H9 (cell line): Measurements from ENCODE around the gene CPXM2. TPM values are rescaled to one million over a fixed set of nuclear protein-coding genes. Genes with fewer than 3 reads are reported as not detected.

ENCODE experiments used
- DNase-seq: peaks from one replicate; pipeline ENCODE4 v3.0.0-alpha.2; 2017
- H2AFZ ChIP-seq: one replicate; pipeline ENCODE4 v1.6.1; 2013; ENCODE audit warnings: mild to moderate bottlenecking, low read length, control low read depth, moderate library complexity
- H2AK5ac ChIP-seq: 2 replicates; pipeline ENCODE4 v1.6.1; 2013; ENCODE audit warnings: low read length, control low read depth, mixed read lengths; ENCODE audit not compliant: insufficient read length
- H2BK120ac ChIP-seq: one replicate; pipeline ENCODE4 v1.6.1; 2013; ENCODE audit warnings: low read depth, mild to moderate bottlenecking, low read length, control low read depth, inconsistent platforms; ENCODE audit not compliant: poor library complexity, severe bottlenecking
- H2BK12ac ChIP-seq: 2 replicates; pipeline ENCODE4 v1.6.1; 2013; ENCODE audit warnings: low read length, control low read depth, mixed read lengths, low read depth; ENCODE audit not compliant: insufficient read length
- H2BK15ac ChIP-seq: 2 replicates; pipeline ENCODE4 v1.6.1; 2013; ENCODE audit warnings: low read depth, low read length, control low read depth
- H2BK20ac ChIP-seq: one replicate; pipeline ENCODE4 v1.6.1; 2013; ENCODE audit warnings: low read depth, mild to moderate bottlenecking, low read length, control low read depth, inconsistent platforms; ENCODE audit not compliant: poor library complexity, severe bottlenecking
- H2BK5ac ChIP-seq: 2 replicates; pipeline ENCODE4 v1.6.1; 2013; ENCODE audit warnings: low read length, control low read depth, mixed read lengths; ENCODE audit not compliant: insufficient read length
- H3K14ac ChIP-seq: 2 replicates; pipeline ENCODE4 v1.6.1; 2013; ENCODE audit warnings: low read length, control low read depth; ENCODE audit not compliant: insufficient read depth
- H3K18ac ChIP-seq: 2 replicates; pipeline ENCODE4 v1.6.1; 2013; ENCODE audit warnings: low read depth, mild to moderate bottlenecking, mixed read lengths, low read length, control low read depth; ENCODE audit not compliant: insufficient read length
- H3K23ac ChIP-seq: 2 replicates; pipeline ENCODE4 v1.6.1; 2013; ENCODE audit warnings: low read length, control low read depth, mixed read lengths, low read depth; ENCODE audit not compliant: insufficient read length
- H3K23me2 ChIP-seq: 2 replicates; pipeline ENCODE4 v1.6.1; 2013; ENCODE audit warnings: low read depth, mild to moderate bottlenecking, mixed read lengths, low read length, control low read depth; ENCODE audit not compliant: insufficient read length, poor library complexity, severe bottlenecking
- H3K27ac ChIP-seq: 2 replicates; pipeline ENCODE4 v1.5.1; 2013; ENCODE audit warnings: low read length, control low read depth, mixed read lengths, low read depth; ENCODE audit not compliant: insufficient read length
- H3K27me3 ChIP-seq: 2 replicates; pipeline ENCODE4 v1.6.1; 2013; ENCODE audit warnings: low read length, control low read depth, inconsistent platforms; ENCODE audit not compliant: insufficient read depth
- H3K4ac ChIP-seq: 2 replicates; pipeline ENCODE4 v1.6.1; 2013; ENCODE audit warnings: low read depth, mild to moderate bottlenecking, control low read depth, inconsistent platforms, low read length, moderate library complexity
- H3K4me1 ChIP-seq: 2 replicates; pipeline ENCODE4 v1.6.1; 2013; ENCODE audit warnings: low read length, control low read depth, inconsistent platforms; ENCODE audit not compliant: insufficient read depth
- H3K4me2 ChIP-seq: 2 replicates; pipeline ENCODE4 v1.6.1; 2013; ENCODE audit warnings: low read length, control low read depth, mixed read lengths; ENCODE audit not compliant: insufficient read length, insufficient read depth
- H3K56ac ChIP-seq: 2 replicates; pipeline ENCODE4 v1.6.1; 2013; ENCODE audit warnings: low read depth, mild to moderate bottlenecking, mixed read lengths, low read length, control low read depth; ENCODE audit not compliant: insufficient read length
- H3K79me1 ChIP-seq: 2 replicates; pipeline ENCODE4 v1.6.1; 2013; ENCODE audit warnings: low read depth, mild to moderate bottlenecking, moderate library complexity, low read length, control low read depth, inconsistent platforms; ENCODE audit not compliant: insufficient read depth, poor library complexity, severe bottlenecking
- H3K79me2 ChIP-seq: 2 replicates; pipeline ENCODE4 v1.6.1; 2013; ENCODE audit warnings: low read length, control low read depth, inconsistent platforms; ENCODE audit not compliant: insufficient read depth
- H3K9ac ChIP-seq: 2 replicates; pipeline ENCODE4 v1.6.1; 2013; ENCODE audit warnings: low read length, control low read depth, mixed read lengths; ENCODE audit not compliant: insufficient read length; ENCODE audit errors: extremely low read depth
- H3K9me3 ChIP-seq: one replicate; pipeline ENCODE4 v1.6.1; 2013; ENCODE audit warnings: low read depth, low read length, inconsistent platforms; ENCODE audit not compliant: control insufficient read depth
- H3T11ph ChIP-seq: one replicate; pipeline ENCODE4 v1.6.1; 2013; ENCODE audit warnings: mild to moderate bottlenecking, low read length, control low read depth, inconsistent platforms
- H4K20me1 ChIP-seq: one replicate; pipeline ENCODE4 v1.6.1; 2013; ENCODE audit not compliant: control insufficient read depth, insufficient read length, insufficient read depth
- H4K5ac ChIP-seq: 2 replicates; pipeline ENCODE4 v1.6.1; 2013; ENCODE audit warnings: low read depth, mild to moderate bottlenecking, mixed read lengths, low read length, control low read depth; ENCODE audit not compliant: insufficient read length
- H4K8ac ChIP-seq: replicated peaks from 2 replicates; pipeline ENCODE4 v1.6.1; 2013; ENCODE audit warnings: low read length, control low read depth, mixed read lengths, low read depth; ENCODE audit not compliant: insufficient read length
- H4K91ac ChIP-seq: 2 replicates; pipeline ENCODE4 v1.6.1; 2013; ENCODE audit warnings: low read depth, mild to moderate bottlenecking, moderate library complexity, mixed read lengths, low read length, control low read depth; ENCODE audit not compliant: insufficient read length
- H3K27ac Mint-ChIP-seq, 3 experiments: 2 replicates in 2 of 3; 3 replicates in 1 of 3; pipeline ENCODE4 v1.8.0; 2020 to 2021; ENCODE audit warnings: mixed read lengths in 3 of 3, mild to moderate bottlenecking in 1 of 3, moderate library complexity in 1 of 3
- H3K27me3 Mint-ChIP-seq: 2 replicates; pipeline ENCODE4 v1.8.0; 2021; ENCODE audit warnings: low read depth, mild to moderate bottlenecking, moderate library complexity, mixed read lengths
- H3K36me3 Mint-ChIP-seq, 3 experiments: 2 replicates in 2 of 3; 3 replicates in 1 of 3; pipeline ENCODE4 v1.8.0; 2020 to 2021; ENCODE audit warnings: low read depth in 3 of 3, mixed read lengths in 3 of 3; ENCODE audit not compliant: insufficient read depth in 1 of 3
- H3K4me1 Mint-ChIP-seq, 2 experiments: 2 replicates each; pipeline ENCODE4 v1.8.0; 2020; ENCODE audit warnings: mixed read lengths in 2 of 2
- H3K4me3 Mint-ChIP-seq, 2 experiments: 2 replicates in 1 of 2; 3 replicates in 1 of 2; pipeline ENCODE4 v1.8.0; 2020 to 2021; ENCODE audit warnings: mild to moderate bottlenecking in 2 of 2, mixed read lengths in 2 of 2, moderate library complexity in 1 of 2
- H3K9me3 Mint-ChIP-seq, 2 experiments: 2 replicates in 1 of 2; 3 replicates in 1 of 2; pipeline ENCODE4 v1.8.0; 2020; ENCODE audit warnings: mild to moderate bottlenecking in 2 of 2, mixed read lengths in 2 of 2, moderate library complexity in 1 of 2
- CTCF ChIP-seq: fragments of 200-600 bp; sonication (generic); conservative IDR thresholded peaks from 3 replicates; pipeline ENCODE4 v1.8.0; 2021; ENCODE audit warnings: antibody characterized with exemption, mild to moderate bottlenecking
- WGBS: extraction: QIAGEN DNeasy Blood & Tissue Kit; methylation state at CpG from one replicate; pipeline ENCODE4 v1.1.7; 2013; ENCODE audit warnings: missing lambda C conversion rate, low lambda C conversion rate, mixed read lengths; ENCODE audit not compliant: insufficient read length; ENCODE audit errors: extremely low coverage; 5-methylcytosine and 5-hydroxymethylcytosine counted together
- total RNA-seq: library from RNA; stranded (reverse); gene quantifications from 2 replicates; pipeline ENCODE4 v1.2.1, GENCODE V29; 2021

The CPXM2 gene
- total RNA-seq, 1 experiment from 2014 or later, result 1.7 TPM

DNA sequence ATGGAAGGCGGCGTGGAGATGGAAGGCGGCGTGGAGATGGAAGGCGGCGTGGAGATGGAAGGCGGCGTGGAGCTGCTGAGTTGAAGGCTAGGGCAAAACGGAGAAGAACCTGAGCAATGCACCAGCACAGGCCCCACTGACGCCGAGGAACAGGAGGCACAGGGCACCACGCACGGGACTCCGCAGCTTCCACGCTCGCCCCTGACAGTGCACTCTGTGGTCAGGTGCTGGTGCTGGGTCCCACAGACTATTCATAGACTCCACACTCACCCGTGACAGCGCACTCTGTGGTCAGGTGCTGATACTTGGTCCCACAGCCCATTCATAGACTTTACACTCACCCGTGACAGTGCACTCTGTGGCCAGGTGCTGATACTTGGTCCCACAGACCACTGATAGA is 34.0 kb downstream of the CPXM2 start:
- H3K27ac Mint-ChIP-seq, result no peak overlapping the region

More for the DNA sequence above, 34.0 kb downstream of the CPXM2 start:
- Histone ChIP-seq H3K27ac (no peak overlapping the region), H2BK120ac (no peak overlapping the region), H2BK5ac (no peak overlapping the region), H4K91ac (no peak overlapping the region), H3T11ph (no peak overlapping the region), H3K4me1 (no peaks in the 10 kb centered on the region), H3K23ac (no peak overlapping the region), H3K4ac (no peak overlapping the region), H2AK5ac (no peak overlapping the region), H4K5ac (no peak overlapping the region), H3K79me2 (no peaks in the 10 kb centered on the region), H3K23me2 (no peaks in the 10 kb centered on the region), H2AFZ (no peak overlapping the region), H2BK20ac (no peak overlapping the region), H3K14ac (no peak overlapping the region), H4K8ac (no peak overlapping the region), H2BK12ac (no peak overlapping the region), H3K79me1 (no peaks in the 10 kb centered on the region), H3K56ac (no peak overlapping the region), H3K4me2 (no peak overlapping the region), H3K27me3 (no peaks in the 10 kb centered on the region), H3K9ac (no peak overlapping the region), H3K18ac (no peak overlapping the region), H4K20me1 (no peaks in the 10 kb centered on the region), H3K9me3 (no peaks in the 10 kb centered on the region), H2BK15ac (no peak overlapping the region)
- peaks cover 0 to 10% (median 7%) of the 10 kb centered on the region in 3 experiments; a peak in 3 of 7 replicates for H3K36me3 Mint-ChIP-seq
- no peaks in the 10 kb centered on the region for H3K9me3 Mint-ChIP-seq
- no CpG with 5 or more reads among the region's 19 CpGs for WGBS
- no peak for DNase-seq
- H3K4me1 Mint-ChIP-seq, result no peaks in the 10 kb centered on the region; a peak in 2 of 4 replicates
- no peaks in the 10 kb centered on the region for H3K27me3 Mint-ChIP-seq
- no peak for TF ChIP-seq CTCF
- H3K4me3 Mint-ChIP-seq, result no peak overlapping the region
